Measurements from ENCODE around the gene HLX. TPM values are rescaled to one million over a fixed set of nuclear protein-coding genes. Genes with fewer than 3 reads are reported as not detected.
A peak's percentile ranks its signal among the peaks of the same experiment; 100 is the strongest.

The HLX gene
- total RNA-seq, 1 donor = 19.9 TPM

DNA sequence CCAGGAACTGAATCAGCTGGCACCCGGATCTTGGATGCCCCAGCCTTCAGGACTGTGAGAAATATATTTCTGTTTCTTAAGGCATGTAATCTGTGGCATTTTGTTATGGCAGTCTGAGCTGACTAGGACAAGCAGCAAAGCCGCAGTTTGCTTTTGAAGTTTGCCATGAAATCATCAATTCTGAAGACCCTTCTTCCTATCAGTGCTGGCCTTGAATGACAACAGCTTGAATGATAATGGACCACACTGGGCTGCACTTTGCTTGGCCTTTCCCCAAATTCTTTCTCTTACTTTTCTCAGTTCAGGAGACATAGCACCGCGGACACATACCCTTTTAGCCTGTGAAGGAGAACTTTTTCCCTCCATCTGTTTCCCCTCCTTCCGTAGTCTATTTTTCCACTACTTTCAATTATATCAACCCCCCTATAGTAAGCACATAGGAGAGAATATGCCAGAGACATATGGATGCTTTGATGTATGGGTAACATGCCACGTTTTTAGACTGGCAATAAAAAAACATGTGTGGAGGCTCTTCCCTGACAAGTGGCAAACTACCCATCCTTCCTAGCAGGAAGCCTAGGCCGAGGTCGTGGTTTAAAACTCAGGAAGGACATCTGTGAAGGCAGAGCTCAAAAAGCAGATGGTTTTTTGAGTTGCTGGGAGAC, 42.9 kb downstream of the HLX start:
- H3K4me3 ChIP-seq (ENCODE audit: low read depth, low read length) = no peak overlapping the region
- no peak for DNase-seq (ENCODE audit: low read depth)
- TF ChIP-seq, protein P1, sequence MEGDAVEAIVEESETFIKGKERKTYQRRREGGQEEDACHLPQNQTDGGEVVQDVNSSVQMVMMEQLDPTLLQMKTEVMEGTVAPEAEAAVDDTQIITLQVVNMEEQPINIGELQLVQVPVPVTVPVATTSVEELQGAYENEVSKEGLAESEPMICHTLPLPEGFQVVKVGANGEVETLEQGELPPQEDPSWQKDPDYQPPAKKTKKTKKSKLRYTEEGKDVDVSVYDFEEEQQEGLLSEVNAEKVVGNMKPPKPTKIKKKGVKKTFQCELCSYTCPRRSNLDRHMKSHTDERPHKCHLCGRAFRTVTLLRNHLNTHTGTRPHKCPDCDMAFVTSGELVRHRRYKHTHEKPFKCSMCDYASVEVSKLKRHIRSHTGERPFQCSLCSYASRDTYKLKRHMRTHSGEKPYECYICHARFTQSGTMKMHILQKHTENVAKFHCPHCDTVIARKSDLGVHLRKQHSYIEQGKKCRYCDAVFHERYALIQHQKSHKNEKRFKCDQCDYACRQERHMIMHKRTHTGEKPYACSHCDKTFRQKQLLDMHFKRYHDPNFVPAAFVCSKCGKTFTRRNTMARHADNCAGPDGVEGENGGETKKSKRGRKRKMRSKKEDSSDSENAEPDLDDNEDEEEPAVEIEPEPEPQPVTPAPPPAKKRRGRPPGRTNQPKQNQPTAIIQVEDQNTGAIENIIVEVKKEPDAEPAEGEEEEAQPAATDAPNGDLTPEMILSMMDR (IDR thresholded peaks at IDR 0.05; ENCODE audit: insufficient read depth, low read depth, low read length) = no peak

DNA sequence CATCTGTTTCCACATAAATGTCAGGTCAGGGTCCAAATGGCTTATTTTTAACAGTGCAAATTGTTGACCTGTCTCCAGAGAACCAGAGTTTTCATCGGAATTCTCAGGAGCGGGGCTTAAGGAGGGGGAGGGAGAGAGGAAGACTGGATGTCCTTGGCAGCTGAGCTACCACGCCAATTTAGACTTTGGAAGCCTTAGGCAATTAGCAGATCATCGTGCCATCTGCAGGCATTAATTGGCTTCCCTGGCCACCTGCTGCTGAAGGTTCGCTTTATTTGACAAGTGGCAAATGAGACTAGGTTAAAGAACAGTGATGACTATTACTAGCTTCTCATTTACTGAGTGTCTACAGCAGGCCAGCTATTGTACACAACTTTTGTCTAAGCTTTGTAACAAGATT, 43.7 kb downstream of the HLX start:
- TF ChIP-seq, protein P1 (IDR thresholded peaks at IDR 0.05; ENCODE audit: insufficient read depth, low read depth, low read length) = no peak
- no peak for DNase-seq (ENCODE audit: low read depth)

DNA sequence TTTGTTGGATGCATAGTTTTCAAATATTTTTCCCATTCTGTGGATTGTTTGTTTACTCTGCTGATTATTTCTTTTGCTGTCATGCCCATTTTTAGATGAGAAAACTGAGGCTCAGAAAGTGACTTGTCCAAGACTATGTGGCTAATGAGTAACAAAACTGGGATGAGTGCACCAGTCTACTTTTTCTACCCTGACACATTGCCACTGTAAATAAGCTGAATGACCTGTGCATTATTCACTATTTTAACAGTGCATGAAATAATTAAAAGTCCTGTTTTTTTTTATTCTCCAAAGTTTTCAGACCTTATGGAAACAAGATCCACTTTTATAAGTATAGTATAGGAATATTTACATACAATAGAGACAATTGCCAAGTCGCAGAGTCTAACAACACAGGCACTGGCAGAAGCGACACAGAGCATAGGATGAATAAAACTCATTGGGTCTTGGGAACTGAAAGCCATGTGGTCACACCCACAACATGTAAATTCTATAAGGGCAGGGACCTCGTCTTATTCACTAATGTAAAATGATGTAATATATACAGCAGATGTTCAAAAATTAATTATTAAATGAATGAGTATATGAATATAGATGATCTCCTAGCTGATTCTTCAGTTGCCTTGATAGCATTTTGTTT, 45.2 kb downstream of the HLX start:
- H3K4me3 ChIP-seq (ENCODE audit: low read depth, low read length) = no peak overlapping the region
- no peak for DNase-seq (ENCODE audit: low read depth)
- TF ChIP-seq, protein P1 (IDR thresholded peaks at IDR 0.05; ENCODE audit: insufficient read depth, low read depth, low read length) = no peak

More for the DNA sequence above, 43.7 kb downstream of the HLX start:
- no peak overlapping the region for H3K4me3 ChIP-seq (ENCODE audit: low read depth, low read length)

DNA sequence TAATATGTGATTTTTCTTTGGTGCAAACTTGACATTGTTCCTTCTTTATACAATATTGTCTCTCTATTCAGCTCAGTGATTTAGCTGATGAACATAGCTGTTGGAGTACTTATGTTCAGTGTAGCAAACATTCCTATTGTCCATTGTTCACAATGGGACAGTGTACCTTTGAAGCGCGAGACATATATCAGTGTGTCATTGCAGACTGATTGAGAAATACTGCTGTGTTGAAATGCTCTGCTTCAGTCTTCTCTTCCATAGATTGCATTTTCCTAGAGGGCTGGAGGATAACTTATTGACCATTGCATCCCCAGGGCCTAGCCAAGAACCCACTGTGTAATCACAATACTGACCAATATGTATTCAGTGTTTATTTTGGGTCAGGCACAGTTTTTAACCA, 46.5 kb downstream of the HLX start:
- H3K4me3 ChIP-seq (ENCODE audit: low read depth, low read length) = no peak overlapping the region
- TF ChIP-seq, protein P1 (IDR thresholded peaks at IDR 0.05; ENCODE audit: insufficient read depth, low read depth, low read length) = no peak
- no peak for DNase-seq (ENCODE audit: low read depth)

DNA sequence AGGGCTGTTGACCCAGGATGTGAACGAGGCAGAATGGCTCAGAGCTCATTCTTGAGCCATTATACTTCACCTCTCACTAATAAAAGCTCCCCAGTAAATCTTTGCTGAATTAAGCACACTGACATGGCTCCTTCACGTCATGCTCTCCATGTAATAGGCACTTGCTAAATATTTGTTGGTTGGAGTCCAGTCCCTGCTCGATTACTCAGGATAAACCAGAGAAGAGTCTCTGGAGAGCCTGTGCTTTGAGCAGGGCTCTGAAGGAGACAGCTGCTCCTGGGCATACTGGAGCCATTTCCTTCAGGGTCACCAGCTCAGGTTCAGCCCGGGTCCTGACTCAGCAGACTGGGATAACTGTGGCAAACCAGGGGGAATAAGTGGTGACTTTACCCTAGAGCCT, 46.9 kb downstream of the HLX start:
- TF ChIP-seq, protein P1 (IDR thresholded peaks at IDR 0.05; ENCODE audit: insufficient read depth, low read depth, low read length) = no peak
- no peak overlapping the region for H3K4me3 ChIP-seq (ENCODE audit: low read depth, low read length)
- DNase-seq (ENCODE audit: low read depth) = peak; percentile 33

DNA sequence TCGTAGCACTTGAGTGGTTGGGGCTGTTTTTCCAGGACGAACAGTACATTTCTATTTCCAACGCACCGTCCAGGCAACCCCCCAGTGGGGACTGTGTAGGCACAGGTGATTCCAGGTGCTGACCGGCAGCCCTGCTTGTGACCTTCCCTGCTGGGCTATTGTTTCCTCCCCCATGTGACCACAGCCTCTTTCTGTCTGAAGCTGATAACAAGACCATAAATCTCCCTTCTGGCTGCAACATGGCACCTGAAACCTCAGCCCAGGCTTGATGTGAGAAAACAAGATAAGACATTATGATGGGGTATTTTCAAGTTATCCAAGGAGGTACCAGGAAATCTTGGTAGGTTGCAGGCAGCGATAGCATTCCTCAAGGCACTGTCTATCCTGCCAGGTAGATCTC, 48.2 kb downstream of the HLX start:
- DNase-seq (ENCODE audit: low read depth) = no peak
- H3K4me3 ChIP-seq (ENCODE audit: low read depth, low read length) = no peak overlapping the region
- TF ChIP-seq, protein P1 (IDR thresholded peaks at IDR 0.05; ENCODE audit: insufficient read depth, low read depth, low read length) = no peak
